ENCODE data around the gene CYP3A7. TPM values are rescaled to one million over a fixed set of nuclear protein-coding genes. Genes with fewer than 3 reads are reported as not detected.
A peak's percentile ranks its signal among the peaks of the same experiment; 100 is the strongest.

The CYP3A7 gene
- total and polyA plus RNA-seq, 9 of the 15 experiments (the other 6 are each of a cell fraction or from before 2014, with no cell fraction given) = 0.20 TPM; not detected in 8

GRCh38 chr7:99665312-99666012, 69.5 kb downstream of the CYP3A7 start (continued):
- TF ChIP-seq, protein P1, sequence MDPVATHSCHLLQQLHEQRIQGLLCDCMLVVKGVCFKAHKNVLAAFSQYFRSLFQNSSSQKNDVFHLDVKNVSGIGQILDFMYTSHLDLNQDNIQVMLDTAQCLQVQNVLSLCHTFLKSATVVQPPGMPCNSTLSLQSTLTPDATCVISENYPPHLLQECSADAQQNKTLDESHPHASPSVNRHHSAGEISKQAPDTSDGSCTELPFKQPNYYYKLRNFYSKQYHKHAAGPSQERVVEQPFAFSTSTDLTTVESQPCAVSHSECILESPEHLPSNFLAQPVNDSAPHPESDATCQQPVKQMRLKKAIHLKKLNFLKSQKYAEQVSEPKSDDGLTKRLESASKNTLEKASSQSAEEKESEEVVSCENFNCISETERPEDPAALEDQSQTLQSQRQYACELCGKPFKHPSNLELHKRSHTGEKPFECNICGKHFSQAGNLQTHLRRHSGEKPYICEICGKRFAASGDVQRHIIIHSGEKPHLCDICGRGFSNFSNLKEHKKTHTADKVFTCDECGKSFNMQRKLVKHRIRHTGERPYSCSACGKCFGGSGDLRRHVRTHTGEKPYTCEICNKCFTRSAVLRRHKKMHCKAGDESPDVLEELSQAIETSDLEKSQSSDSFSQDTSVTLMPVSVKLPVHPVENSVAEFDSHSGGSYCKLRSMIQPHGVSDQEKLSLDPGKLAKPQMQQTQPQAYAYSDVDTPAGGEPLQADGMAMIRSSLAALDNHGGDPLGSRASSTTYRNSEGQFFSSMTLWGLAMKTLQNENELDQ (CRISPR knock-in tag; IDR thresholded peaks at IDR 0.05; ENCODE audit: borderline replicate concordance) = no peak
- TF ChIP-seq XRCC5 (IDR thresholded peaks at IDR 0.05; ENCODE audit: low read depth, low read length) = no peak
- TF ChIP-seq HMG20B (CRISPR knock-in tag; IDR thresholded peaks at IDR 0.05) = no peak
- no peak for TF ChIP-seq ZNF445 (CRISPR knock-in tag; IDR thresholded peaks at IDR 0.05; ENCODE audit: low read depth)
- TF ChIP-seq SP2 (IDR thresholded peaks at IDR 0.05; ENCODE audit: extremely low read depth, low read depth, low read length, poor library complexity, severe bottlenecking) = no peak
- TF ChIP-seq TCFL5 (CRISPR knock-in tag; conservative IDR thresholded peaks at IDR 0.05) = no peak
- no peak for TF ChIP-seq ZNF239 (CRISPR knock-in tag; IDR thresholded peaks at IDR 0.05)
- peak; percentile 78 for TF ChIP-seq HNRNPL (IDR thresholded peaks at IDR 0.05; ENCODE audit: low read depth, low read length)
- TF ChIP-seq TFAM (CRISPR knock-in tag; conservative IDR thresholded peaks at IDR 0.05) = no peak
- TF ChIP-seq ZNF699 (CRISPR knock-in tag; IDR thresholded peaks at IDR 0.05; ENCODE audit: insufficient replicate concordance) = no peak
- no peak for TF ChIP-seq TCF7L2 (IDR thresholded peaks at IDR 0.05; ENCODE audit: low read depth, low read length)
- no peak for TF ChIP-seq RBM39 (optimal IDR thresholded peaks at IDR 0.05; ENCODE audit: low read depth, low read length)
- peak; percentile 63; the same call in 1 of the 2 replicates for TF ChIP-seq ZBTB9 (CRISPR knock-in tag; IDR thresholded peaks at IDR 0.05)
- TF ChIP-seq STAT5B (CRISPR knock-in tag; IDR thresholded peaks at IDR 0.05) = no peak; the same call in 1 of the 2 replicates
- TF ChIP-seq PCBP2 (IDR thresholded peaks at IDR 0.05; ENCODE audit: low read depth, low read length, poor library complexity, severe bottlenecking) = no peak
- no peak for TF ChIP-seq ZNF444 (CRISPR knock-in tag; IDR thresholded peaks at IDR 0.05)
- no peak for TF ChIP-seq ZNF512 (tag; IDR thresholded peaks at IDR 0.05)
